IPS DF 4.7 (cell line): ENCODE results near the gene HOXB4.

Source experiments
- DNase-seq: peaks from one replicate; pipeline ENCODE4 v3.0.0-alpha.2; 2013; ENCODE audit warnings: low spot score; ENCODE audit errors: extremely low read depth

The HOXB4 gene

GRCh38 chr17:48530887-48531272 lies 47.3 kb downstream of the HOXB4 start, which contains the start of gene HOXB1:
Gene HOXB1, minus strand, starts transcription at chr17:48531011. Its CDS starts 107 bp downstream, at chr17:48530904.
- DNase-seq = no peak

DNA sequence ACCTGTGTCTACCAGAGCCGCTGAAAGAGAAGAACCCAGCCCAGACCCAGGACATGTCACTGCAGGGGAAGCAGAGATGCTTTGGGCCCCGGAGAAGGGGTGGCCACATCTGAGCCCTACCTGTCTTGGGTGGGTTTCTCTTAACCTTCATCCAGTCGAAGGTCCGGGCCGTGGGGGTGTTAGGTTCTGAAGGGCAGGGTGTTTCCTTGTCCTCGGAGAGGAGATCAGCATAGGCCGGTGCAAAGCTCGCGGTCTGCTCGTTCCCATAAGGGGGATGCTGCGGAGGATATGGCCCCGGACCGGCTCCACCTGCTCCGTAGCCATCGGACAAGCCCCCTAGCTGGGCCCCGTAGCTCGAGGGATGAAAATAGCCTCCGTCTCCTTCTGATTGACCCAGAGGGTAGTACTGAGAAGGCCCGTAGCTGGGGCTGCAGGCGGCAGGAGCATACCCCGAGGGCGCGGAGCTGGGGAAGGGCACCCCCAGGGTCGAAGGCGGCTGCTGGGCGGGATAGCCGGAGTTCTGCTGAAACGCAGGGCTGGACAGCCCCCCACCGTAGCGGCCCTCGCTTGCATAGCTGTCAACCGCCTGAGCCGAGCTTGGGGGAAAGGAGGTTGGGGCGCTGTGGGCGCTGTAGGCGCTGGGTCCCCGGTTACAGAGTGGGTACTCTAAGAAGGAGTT lies 47.8 kb downstream of the HOXB4 start:
- no peak for DNase-seq

- no peak for DNase-seq
These were observed 48.5 kb downstream of the HOXB4 start for GRCh38 chr17:48529683-48530009.

- no peak for DNase-seq
These were observed 49.0 kb downstream of the HOXB4 start for GRCh38 chr17:48528936-48529682.

DNA sequence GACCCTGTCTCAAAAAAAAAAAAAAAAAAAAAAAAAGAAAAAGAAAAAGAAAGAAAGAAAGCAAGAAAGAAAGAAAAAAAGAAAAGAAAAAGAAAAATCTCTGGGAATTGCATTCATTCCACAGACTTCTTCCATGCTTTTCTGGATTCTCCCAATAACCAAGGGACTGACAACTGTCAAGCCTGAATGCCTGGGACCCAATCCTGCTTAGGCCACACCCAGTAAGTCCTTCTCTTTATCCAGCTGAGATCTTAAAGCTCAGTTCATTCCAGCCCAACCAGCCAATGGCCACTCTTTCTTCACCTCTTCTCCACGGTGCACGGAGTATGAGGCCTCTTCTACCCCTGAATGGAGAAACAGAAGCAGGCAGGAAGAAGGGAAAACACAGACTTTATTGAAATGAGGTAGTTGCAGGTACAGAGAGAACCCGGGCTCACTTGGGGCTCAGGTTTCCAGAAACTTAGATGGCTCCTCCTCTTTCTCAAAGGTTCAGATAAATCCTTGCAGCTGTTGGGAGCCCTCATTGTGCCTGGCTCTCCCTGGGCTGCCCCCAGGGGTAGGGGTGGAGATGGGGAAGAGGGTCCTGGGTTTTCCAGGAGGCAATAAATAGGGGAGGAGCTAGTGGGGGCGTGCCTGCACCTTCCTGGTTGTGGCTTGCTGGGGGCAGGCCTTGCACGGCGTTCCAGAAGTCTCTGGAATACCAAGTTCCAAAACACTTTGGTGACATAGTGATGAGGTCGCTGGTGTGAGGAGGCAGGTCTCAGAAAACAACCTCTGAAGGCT lies 49.8 kb downstream of the HOXB4 start:
- DNase-seq = no peak

GRCh38 chr17:48527547-48527932 lies 50.6 kb downstream of the HOXB4 start:
- no peak for DNase-seq

GRCh38 chr17:48526608-48527546 lies 51.3 kb downstream of the HOXB4 start:
- no peak for DNase-seq
